ENCODE measurements around the gene DSPP.

The DSPP gene

DNA sequence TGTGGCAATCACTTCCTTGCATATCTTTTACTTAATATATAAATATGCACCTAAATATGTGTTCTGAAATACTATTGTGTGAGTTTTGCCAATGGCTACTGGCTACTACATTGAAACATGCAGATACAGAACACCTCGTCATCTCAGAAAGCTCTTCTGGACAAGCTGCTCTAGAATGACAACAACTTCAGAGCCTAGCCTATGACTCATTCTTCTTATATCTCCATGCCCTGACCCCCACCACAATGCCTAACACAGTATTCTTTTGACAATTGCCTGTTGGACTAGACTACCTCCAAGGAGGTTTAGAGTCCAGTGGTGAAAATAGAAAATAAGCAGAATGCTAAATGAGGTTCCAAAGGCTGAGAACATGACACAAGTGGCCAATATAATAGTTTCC is 24.1 kb downstream of the DSPP start:
- DNase-seq, result no peak

GRCh38 chr4:87633243-87633642 is 24.9 kb downstream of the DSPP start:
- no peak for DNase-seq

- DNase-seq, result no peak
Measured at GRCh38 chr4:87644286-87644685, 36.0 kb downstream of the DSPP start.

- no peak for DNase-seq
Measured at GRCh38 chr4:87649980-87650379, 41.7 kb downstream of the DSPP start, which contains the start of gene DMP1. TSS of gene DMP1 (plus strand) at chr4:87650280. CDS start at chr4:87656493, 6,213 bp downstream.

DNA sequence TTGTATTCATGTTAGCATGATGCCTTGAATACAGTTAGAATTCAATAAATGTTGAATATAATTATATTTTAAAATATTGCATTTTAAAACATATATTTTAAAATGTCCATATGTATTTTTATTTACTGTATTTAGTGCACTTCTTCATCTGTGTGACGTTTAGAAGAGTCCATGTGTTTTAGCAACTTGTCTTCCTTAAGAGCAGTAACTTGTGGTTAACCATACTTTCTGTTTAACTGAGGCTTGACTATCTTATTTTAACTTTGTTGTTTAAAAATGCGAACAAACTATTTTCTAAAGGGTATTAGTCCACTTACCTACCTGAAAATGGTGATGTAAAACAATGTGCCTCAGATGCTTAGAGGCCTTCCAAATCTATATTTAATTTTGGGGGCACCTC is 42.6 kb downstream of the DSPP start:
- DNase-seq, result no peak

GRCh38 chr4:87651941-87652340 is 43.6 kb downstream of the DSPP start:
- DNase-seq, result no peak

DNA sequence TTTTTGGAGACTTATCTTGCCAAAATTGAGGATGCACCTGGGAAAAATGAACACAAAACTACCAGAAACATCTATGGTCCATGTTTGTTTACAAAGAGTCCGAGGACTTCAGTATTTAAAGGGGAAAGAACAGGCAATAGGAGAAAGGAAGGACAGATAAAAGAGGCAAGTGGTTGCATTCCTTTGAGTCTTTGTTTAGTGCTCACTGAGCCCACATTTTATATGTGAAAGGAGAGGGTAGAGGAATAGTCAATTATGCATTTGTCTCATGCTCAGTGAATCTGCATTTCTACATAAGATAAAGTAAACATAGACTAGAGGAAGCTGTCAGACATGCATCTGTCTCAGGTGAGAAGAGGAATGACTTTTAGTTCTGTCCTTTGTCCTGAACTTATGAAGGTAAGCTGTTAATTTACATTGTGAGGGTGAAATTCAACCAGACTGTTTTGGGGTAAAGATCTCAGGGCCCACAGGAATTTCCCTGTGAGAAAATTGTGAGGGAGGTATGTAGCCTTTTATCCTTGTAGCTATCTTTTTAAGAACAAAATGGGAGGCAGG is 46.2 kb downstream of the DSPP start:
- no peak for DNase-seq

GRCh38 chr4:87657525-87657924 is 49.2 kb downstream of the DSPP start:
- DNase-seq, result no peak

DNA sequence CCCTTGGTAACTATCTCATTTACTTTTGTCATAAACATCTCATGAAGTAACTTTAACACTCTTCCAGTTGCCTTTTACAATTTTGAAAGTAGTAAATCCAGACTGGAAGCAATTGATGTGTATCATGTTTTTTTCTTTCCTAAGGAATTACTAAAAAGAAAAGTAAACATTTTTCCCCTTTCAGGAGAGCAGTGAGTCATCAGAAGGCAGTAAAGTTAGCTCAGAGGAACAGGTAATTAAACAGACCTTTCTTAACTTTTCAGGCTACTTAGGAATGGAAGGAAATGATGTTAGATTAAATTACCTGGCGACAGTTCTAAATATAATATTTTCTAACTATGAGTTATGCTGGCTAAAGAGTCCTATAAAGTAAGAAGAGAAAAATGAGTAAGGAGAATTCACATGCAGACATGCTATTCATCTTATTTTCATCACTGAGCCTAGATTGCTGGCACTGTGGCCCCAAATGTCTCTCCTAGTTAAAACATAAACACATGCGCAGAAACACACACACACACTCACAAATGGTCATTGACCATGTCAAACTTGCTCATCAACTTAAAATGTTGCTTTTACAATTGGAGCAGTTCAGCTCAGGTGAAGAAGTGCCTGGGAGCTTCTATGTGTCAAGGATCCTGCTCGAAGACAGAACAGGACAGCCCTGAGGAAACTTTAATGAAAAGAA is 51.1 kb downstream of the DSPP start:
- DNase-seq, result no peak

GRCh38 chr4:87662871-87663270 is 54.5 kb downstream of the DSPP start:
- no peak for DNase-seq

Data from stimulated activated naive CD4-positive, alpha-beta T cell treated with Interleukin-2 at 50 U/mL for 16 hours (primary cell).